H9 (cell line): ENCODE results near the gene RMI2. TPM values are rescaled to one million over a fixed set of nuclear protein-coding genes. Genes with fewer than 3 reads are reported as not detected.

Source experiments
- DNase-seq: peaks from one replicate; pipeline ENCODE4 v3.0.0-alpha.2; 2017
- H2AFZ ChIP-seq: one replicate; pipeline ENCODE4 v1.6.1; 2013; ENCODE audit warnings: mild to moderate bottlenecking, low read length, control low read depth, moderate library complexity
- H2AK5ac ChIP-seq: 2 replicates; pipeline ENCODE4 v1.6.1; 2013; ENCODE audit warnings: low read length, control low read depth, mixed read lengths; ENCODE audit not compliant: insufficient read length
- H2BK120ac ChIP-seq: one replicate; pipeline ENCODE4 v1.6.1; 2013; ENCODE audit warnings: low read depth, mild to moderate bottlenecking, low read length, control low read depth, inconsistent platforms; ENCODE audit not compliant: poor library complexity, severe bottlenecking
- H2BK12ac ChIP-seq: 2 replicates; pipeline ENCODE4 v1.6.1; 2013; ENCODE audit warnings: low read length, control low read depth, mixed read lengths, low read depth; ENCODE audit not compliant: insufficient read length
- H2BK15ac ChIP-seq: 2 replicates; pipeline ENCODE4 v1.6.1; 2013; ENCODE audit warnings: low read depth, low read length, control low read depth
- H2BK20ac ChIP-seq: one replicate; pipeline ENCODE4 v1.6.1; 2013; ENCODE audit warnings: low read depth, mild to moderate bottlenecking, low read length, control low read depth, inconsistent platforms; ENCODE audit not compliant: poor library complexity, severe bottlenecking
- H2BK5ac ChIP-seq: 2 replicates; pipeline ENCODE4 v1.6.1; 2013; ENCODE audit warnings: low read length, control low read depth, mixed read lengths; ENCODE audit not compliant: insufficient read length
- H3K14ac ChIP-seq: 2 replicates; pipeline ENCODE4 v1.6.1; 2013; ENCODE audit warnings: low read length, control low read depth; ENCODE audit not compliant: insufficient read depth
- H3K18ac ChIP-seq: 2 replicates; pipeline ENCODE4 v1.6.1; 2013; ENCODE audit warnings: low read depth, mild to moderate bottlenecking, mixed read lengths, low read length, control low read depth; ENCODE audit not compliant: insufficient read length
- H3K23ac ChIP-seq: 2 replicates; pipeline ENCODE4 v1.6.1; 2013; ENCODE audit warnings: low read length, control low read depth, mixed read lengths, low read depth; ENCODE audit not compliant: insufficient read length
- H3K23me2 ChIP-seq: 2 replicates; pipeline ENCODE4 v1.6.1; 2013; ENCODE audit warnings: low read depth, mild to moderate bottlenecking, mixed read lengths, low read length, control low read depth; ENCODE audit not compliant: insufficient read length, poor library complexity, severe bottlenecking
- H3K27ac ChIP-seq: 2 replicates; pipeline ENCODE4 v1.5.1; 2013; ENCODE audit warnings: low read length, control low read depth, mixed read lengths, low read depth; ENCODE audit not compliant: insufficient read length
- H3K27me3 ChIP-seq: 2 replicates; pipeline ENCODE4 v1.6.1; 2013; ENCODE audit warnings: low read length, control low read depth, inconsistent platforms; ENCODE audit not compliant: insufficient read depth
- H3K4ac ChIP-seq: 2 replicates; pipeline ENCODE4 v1.6.1; 2013; ENCODE audit warnings: low read depth, mild to moderate bottlenecking, control low read depth, inconsistent platforms, low read length, moderate library complexity
- H3K4me1 ChIP-seq: 2 replicates; pipeline ENCODE4 v1.6.1; 2013; ENCODE audit warnings: low read length, control low read depth, inconsistent platforms; ENCODE audit not compliant: insufficient read depth
- H3K4me2 ChIP-seq: 2 replicates; pipeline ENCODE4 v1.6.1; 2013; ENCODE audit warnings: low read length, control low read depth, mixed read lengths; ENCODE audit not compliant: insufficient read length, insufficient read depth
- H3K56ac ChIP-seq: 2 replicates; pipeline ENCODE4 v1.6.1; 2013; ENCODE audit warnings: low read depth, mild to moderate bottlenecking, mixed read lengths, low read length, control low read depth; ENCODE audit not compliant: insufficient read length
- H3K79me1 ChIP-seq: 2 replicates; pipeline ENCODE4 v1.6.1; 2013; ENCODE audit warnings: low read depth, mild to moderate bottlenecking, moderate library complexity, low read length, control low read depth, inconsistent platforms; ENCODE audit not compliant: insufficient read depth, poor library complexity, severe bottlenecking
- H3K79me2 ChIP-seq: 2 replicates; pipeline ENCODE4 v1.6.1; 2013; ENCODE audit warnings: low read length, control low read depth, inconsistent platforms; ENCODE audit not compliant: insufficient read depth
- H3K9ac ChIP-seq: 2 replicates; pipeline ENCODE4 v1.6.1; 2013; ENCODE audit warnings: low read length, control low read depth, mixed read lengths; ENCODE audit not compliant: insufficient read length; ENCODE audit errors: extremely low read depth
- H3K9me3 ChIP-seq: one replicate; pipeline ENCODE4 v1.6.1; 2013; ENCODE audit warnings: low read depth, low read length, inconsistent platforms; ENCODE audit not compliant: control insufficient read depth
- H3T11ph ChIP-seq: one replicate; pipeline ENCODE4 v1.6.1; 2013; ENCODE audit warnings: mild to moderate bottlenecking, low read length, control low read depth, inconsistent platforms
- H4K20me1 ChIP-seq: one replicate; pipeline ENCODE4 v1.6.1; 2013; ENCODE audit not compliant: control insufficient read depth, insufficient read length, insufficient read depth
- H4K5ac ChIP-seq: 2 replicates; pipeline ENCODE4 v1.6.1; 2013; ENCODE audit warnings: low read depth, mild to moderate bottlenecking, mixed read lengths, low read length, control low read depth; ENCODE audit not compliant: insufficient read length
- H4K8ac ChIP-seq: replicated peaks from 2 replicates; pipeline ENCODE4 v1.6.1; 2013; ENCODE audit warnings: low read length, control low read depth, mixed read lengths, low read depth; ENCODE audit not compliant: insufficient read length
- H4K91ac ChIP-seq: 2 replicates; pipeline ENCODE4 v1.6.1; 2013; ENCODE audit warnings: low read depth, mild to moderate bottlenecking, moderate library complexity, mixed read lengths, low read length, control low read depth; ENCODE audit not compliant: insufficient read length
- H3K27ac Mint-ChIP-seq, 3 experiments: 2 replicates in 2 of 3; 3 replicates in 1 of 3; pipeline ENCODE4 v1.8.0; 2020 to 2021; ENCODE audit warnings: mixed read lengths in 3 of 3, mild to moderate bottlenecking in 1 of 3, moderate library complexity in 1 of 3
- H3K27me3 Mint-ChIP-seq: 2 replicates; pipeline ENCODE4 v1.8.0; 2021; ENCODE audit warnings: low read depth, mild to moderate bottlenecking, moderate library complexity, mixed read lengths
- H3K36me3 Mint-ChIP-seq, 3 experiments: 2 replicates in 2 of 3; 3 replicates in 1 of 3; pipeline ENCODE4 v1.8.0; 2020 to 2021; ENCODE audit warnings: low read depth in 3 of 3, mixed read lengths in 3 of 3; ENCODE audit not compliant: insufficient read depth in 1 of 3
- H3K4me1 Mint-ChIP-seq, 2 experiments: 2 replicates each; pipeline ENCODE4 v1.8.0; 2020; ENCODE audit warnings: mixed read lengths in 2 of 2
- H3K4me3 Mint-ChIP-seq, 2 experiments: 2 replicates in 1 of 2; 3 replicates in 1 of 2; pipeline ENCODE4 v1.8.0; 2020 to 2021; ENCODE audit warnings: mild to moderate bottlenecking in 2 of 2, mixed read lengths in 2 of 2, moderate library complexity in 1 of 2
- H3K9me3 Mint-ChIP-seq, 2 experiments: 2 replicates in 1 of 2; 3 replicates in 1 of 2; pipeline ENCODE4 v1.8.0; 2020; ENCODE audit warnings: mild to moderate bottlenecking in 2 of 2, mixed read lengths in 2 of 2, moderate library complexity in 1 of 2
- CTCF ChIP-seq: fragments of 200-600 bp; sonication (generic); conservative IDR thresholded peaks from 3 replicates; pipeline ENCODE4 v1.8.0; 2021; ENCODE audit warnings: antibody characterized with exemption, mild to moderate bottlenecking
- WGBS: extraction: QIAGEN DNeasy Blood & Tissue Kit; methylation state at CpG from one replicate; pipeline ENCODE4 v1.1.7; 2013; ENCODE audit warnings: missing lambda C conversion rate, low lambda C conversion rate, mixed read lengths; ENCODE audit not compliant: insufficient read length; ENCODE audit errors: extremely low coverage; 5-methylcytosine and 5-hydroxymethylcytosine counted together
- total RNA-seq: library from RNA; stranded (reverse); gene quantifications from 2 replicates; pipeline ENCODE4 v1.2.1, GENCODE V29; 2021

Gene RMI2
- total RNA-seq, 1 experiment from 2014 or later = 57.6 TPM

DNA sequence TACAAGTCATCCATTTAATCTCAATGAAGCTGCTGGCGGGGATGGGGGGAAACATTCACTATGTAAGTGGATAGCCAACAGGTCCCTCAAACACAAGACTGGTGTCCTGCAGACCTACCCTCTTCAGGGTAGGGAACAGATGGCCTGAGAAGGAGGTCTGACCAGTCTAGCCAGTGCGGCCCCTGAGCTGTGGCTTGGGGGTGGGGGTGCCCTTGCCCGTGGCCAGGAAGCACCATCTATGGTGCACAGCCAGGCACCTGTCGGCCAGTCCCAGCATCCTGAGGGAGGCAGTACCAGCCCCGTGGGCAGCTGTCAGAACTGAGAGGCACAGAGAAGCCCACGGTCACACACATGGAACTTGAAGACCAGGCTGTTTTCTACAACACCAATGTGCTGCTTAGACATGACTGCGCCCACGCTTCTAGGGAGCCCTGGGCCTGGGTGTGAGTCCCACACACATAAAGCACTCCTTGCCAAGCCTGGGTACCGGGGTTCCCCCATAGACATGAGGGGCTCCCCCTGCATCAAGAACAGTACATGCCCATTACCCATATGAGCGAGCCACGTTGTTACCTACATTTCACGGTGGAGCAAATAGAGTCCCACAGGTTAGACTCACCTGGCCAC is 40.9 kb downstream of the RMI2 start:
- H3K14ac ChIP-seq = no peak overlapping the region; the same call in 1 of the 2 replicates
- H3K9ac ChIP-seq = no peak overlapping the region
- H4K5ac ChIP-seq = no peak overlapping the region
- Mint-ChIP-seq H3K27ac (no peak overlapping the region), H3K36me3 (no peaks in the 10 kb centered on the region; a peak in 1 of 7 replicates), H3K4me1 (peaks cover 28 to 33% of the 10 kb centered on the region in 2 experiments), H3K4me3 (no peak overlapping the region), H3K9me3 (no peaks in the 10 kb centered on the region), H3K27me3 (peaks cover 8% of the 10 kb centered on the region)
- no peak overlapping the region for H4K91ac ChIP-seq
- H3K79me2 ChIP-seq = no peaks in the 10 kb centered on the region
- H2AFZ ChIP-seq = no peak overlapping the region
- no peak overlapping the region; the same call in 1 of the 2 replicates for H2BK15ac ChIP-seq
- no peak overlapping the region for H3K56ac ChIP-seq
- H3K4ac ChIP-seq = no peak overlapping the region
- no peak for DNase-seq
- H3K18ac ChIP-seq = no peak overlapping the region
- H3K4me2 ChIP-seq = no peak overlapping the region
- no CpG with 5 or more reads among the region's 12 CpGs for WGBS
- no peak overlapping the region for H2BK12ac ChIP-seq
- H2BK20ac ChIP-seq = no peak overlapping the region
- H3K27ac ChIP-seq = no peak overlapping the region
- H3T11ph ChIP-seq = no peak overlapping the region
- H3K9me3 ChIP-seq = no peaks in the 10 kb centered on the region
- no peak for TF ChIP-seq CTCF
- H3K4me1 ChIP-seq = no peaks in the 10 kb centered on the region; the same call in 1 of the 2 replicates
- no peaks in the 10 kb centered on the region for H3K79me1 ChIP-seq
- H3K23me2 ChIP-seq = no peaks in the 10 kb centered on the region
- H4K8ac ChIP-seq = no peak overlapping the region
- H2AK5ac ChIP-seq = no peak overlapping the region
- no peak overlapping the region for H2BK5ac ChIP-seq
- no peaks in the 10 kb centered on the region for H3K27me3 ChIP-seq
- no peak overlapping the region for H2BK120ac ChIP-seq
- no peaks in the 10 kb centered on the region for H4K20me1 ChIP-seq
- H3K23ac ChIP-seq = no peak overlapping the region
